NCI-H524 treated with DMSO at 0.1 percent for 48 hours (cell line): Measurements from ENCODE around the gene FCGR3A.
"Not testable (repeated sequence)": the region's sequence is repeated elsewhere in the genome, so short reads cannot be mapped to it uniquely, and the experiment has no call there.

Experiments used
- DNase-seq: peaks from one replicate; lab custom pipeline; 2025; lab: John Stamatoyannopoulos, UW

FCGR3A gene

DNA sequence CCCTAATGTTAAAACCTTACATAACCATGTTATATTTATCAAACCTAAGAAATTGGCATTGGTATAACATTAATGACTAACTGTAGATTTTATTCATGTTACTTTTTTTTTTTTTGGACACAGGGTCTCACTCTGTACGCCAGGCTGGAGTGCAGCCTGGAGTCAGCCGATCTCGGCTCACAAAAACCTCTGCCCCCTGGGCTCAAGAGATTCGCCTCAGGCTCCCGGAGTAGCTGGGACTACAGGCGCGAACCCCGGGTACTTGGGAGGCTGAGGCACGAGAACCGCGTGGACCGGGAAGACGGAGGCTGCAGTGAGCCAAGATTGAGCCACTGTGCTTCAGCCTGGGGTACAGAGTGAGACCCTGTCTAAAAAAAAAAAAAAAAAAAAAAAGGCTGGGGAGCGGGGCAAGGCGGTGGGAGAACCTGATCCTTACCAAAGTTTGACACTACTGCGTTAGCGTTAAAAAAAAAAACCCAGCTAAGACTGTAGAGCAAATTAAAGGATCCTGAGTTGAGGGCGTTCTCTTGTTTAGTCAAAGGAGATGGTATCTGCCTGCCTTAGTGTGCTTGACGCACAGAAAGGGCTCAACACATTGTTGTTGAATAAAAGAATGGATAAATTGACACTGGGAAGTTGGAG, 20.0 kb downstream of the FCGR3A start:
- not testable (repeated sequence) for DNase-seq

DNA sequence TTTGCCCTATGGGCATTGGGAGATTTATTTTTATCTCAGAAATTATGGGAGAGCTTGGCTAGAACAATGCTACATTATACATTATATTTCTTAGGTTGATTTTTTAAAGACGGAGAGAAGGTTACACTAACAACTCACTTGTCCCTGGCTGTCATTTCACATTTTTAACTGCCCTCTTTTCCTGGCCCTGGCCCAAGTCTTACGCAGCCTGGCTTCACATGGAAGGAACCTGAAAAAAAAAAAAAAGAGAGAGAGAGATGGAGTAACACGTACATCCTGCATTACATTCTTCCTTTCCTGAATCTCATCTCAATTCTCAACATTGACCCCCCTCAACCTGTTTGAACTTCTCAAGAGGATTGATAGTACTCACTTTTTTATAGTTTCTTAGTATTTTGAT, 21.1 kb downstream of the FCGR3A start:
- not testable (repeated sequence) for DNase-seq

DNA sequence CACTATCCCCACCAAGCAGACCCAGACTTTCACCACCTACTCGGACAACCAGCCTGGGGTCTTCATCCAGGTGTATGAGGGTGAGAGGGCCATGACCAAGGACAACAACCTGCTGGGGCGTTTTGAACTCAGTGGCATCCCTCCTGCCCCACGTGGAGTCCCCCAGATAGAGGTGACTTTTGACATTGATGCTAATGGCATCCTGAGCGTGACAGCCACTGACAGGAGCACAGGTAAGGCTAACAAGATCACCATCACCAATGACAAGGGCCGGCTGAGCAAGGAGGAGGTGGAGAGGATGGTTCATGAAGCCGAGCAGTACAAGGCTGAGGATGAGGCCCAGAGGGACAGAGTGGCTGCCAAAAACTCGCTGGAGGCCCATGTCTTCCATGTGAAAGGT, 23.7 kb downstream of the FCGR3A start:
- DNase-seq, result not testable (repeated sequence)

DNA sequence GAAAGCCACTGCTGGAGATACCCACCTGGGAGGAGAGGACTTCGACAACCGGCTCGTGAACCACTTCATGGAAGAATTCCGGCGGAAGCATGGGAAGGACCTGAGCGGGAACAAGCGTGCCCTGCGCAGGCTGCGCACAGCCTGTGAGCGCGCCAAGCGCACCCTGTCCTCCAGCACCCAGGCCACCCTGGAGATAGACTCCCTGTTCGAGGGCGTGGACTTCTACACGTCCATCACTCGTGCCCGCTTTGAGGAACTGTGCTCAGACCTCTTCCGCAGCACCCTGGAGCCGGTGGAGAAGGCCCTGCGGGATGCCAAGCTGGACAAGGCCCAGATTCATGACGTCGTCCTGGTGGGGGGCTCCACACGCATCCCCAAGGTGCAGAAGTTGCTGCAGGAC, 24.3 kb downstream of the FCGR3A start:
- DNase-seq, result not testable (repeated sequence)

DNA sequence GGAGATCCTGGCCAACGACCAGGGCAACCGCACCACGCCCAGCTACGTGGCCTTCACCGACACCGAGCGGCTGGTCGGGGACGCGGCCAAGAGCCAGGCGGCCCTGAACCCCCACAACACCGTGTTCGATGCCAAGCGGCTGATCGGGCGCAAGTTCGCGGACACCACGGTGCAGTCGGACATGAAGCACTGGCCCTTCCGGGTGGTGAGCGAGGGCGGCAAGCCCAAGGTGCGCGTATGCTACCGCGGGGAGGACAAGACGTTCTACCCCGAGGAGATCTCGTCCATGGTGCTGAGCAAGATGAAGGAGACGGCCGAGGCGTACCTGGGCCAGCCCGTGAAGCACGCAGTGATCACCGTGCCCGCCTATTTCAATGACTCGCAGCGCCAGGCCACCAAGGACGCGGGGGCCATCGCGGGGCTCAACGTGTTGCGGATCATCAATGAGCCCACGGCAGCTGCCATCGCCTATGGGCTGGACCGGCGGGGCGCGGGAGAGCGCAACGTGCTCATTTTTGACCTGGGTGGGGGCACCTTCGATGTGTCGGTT, 24.8 kb downstream of the FCGR3A start:
- DNase-seq, result not testable (repeated sequence)

DNA sequence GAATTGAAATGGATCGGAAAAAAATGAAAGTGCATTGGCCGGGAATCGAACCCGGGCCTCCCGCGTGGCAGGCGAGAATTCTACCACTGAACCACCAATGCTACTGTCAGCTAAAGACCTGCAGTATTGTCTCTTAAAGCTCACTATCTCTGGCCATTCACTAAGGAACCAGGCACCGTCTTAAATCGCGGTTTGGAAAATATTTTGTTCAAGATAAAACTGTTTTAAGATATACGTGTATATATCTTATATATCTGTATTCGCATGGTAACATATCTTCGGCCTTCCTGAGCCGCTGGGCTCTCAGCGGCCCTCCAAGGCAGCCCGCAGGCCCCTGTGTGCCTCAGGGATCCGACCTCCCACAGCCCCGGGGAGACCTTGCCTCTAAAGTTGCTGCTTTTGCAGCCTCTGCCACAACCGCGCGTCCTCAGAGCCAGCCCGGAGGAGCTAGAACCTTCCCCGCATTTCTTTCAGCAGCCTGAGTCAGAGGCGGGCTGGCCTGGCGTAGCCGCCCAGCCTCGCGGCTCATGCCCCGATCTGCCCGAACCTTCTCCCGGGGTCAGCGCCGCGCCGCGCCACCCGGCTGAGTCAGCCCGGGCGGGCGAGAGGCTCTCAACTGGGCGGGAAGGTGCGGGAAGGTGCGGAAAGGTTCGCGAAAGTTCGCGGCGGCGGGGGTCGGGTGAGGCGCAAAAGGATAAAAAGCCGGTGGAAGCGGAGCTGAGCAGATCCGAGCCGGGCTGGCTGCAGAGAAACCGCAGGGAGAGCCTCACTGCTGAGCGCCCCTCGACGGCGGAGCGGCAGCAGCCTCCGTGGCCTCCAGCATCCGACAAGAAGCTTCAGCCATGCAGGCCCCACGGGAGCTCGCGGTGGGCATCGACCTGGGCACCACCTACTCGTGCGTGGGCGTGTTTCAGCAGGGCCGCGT, 25.5 kb downstream of the FCGR3A start, which contains the start of gene HSPA6:
TSS of gene HSPA6 (plus strand) at position 724 of the 925 bp plus-strand sequence. CDS start at position 843, 119 bp downstream.
- DNase-seq, result not testable (repeated sequence)

DNA sequence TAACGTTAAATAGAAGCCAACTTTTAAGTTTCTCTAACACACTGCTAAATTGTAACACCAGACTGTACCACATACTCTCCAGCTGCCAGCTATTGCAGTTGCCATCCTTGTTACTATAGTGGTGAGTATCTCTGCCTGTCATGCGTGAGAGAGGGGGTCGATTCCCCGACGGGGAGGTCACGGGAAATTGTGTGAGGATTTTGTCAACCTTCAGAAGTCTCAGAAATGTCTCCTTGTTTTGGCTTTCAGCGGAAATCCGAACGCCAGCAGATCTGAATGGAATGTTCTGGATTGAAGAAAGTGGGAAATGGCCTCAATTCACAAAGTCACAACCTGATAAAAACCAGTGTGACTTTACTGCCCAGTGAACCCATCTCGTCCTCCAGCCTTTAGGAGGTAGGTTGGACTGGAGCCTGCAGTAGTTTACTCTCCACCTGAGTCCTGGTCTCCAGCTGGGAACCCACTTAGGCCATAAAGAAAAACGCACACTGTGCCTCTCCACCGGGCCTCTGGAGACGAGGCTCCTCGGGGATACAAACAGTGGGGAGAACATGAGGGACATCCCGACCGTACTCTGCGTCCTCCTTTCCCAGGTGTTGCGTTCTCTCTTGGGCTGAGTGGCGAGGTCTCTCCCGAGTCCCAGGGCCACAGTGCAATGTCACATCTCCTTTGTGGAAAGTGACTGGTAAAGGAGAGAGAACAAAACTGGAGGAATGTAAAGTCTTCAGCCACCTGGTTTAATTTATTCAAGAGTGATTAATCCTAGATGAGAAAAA, 26.4 kb downstream of the FCGR3A start:
- not testable (repeated sequence) for DNase-seq

DNA sequence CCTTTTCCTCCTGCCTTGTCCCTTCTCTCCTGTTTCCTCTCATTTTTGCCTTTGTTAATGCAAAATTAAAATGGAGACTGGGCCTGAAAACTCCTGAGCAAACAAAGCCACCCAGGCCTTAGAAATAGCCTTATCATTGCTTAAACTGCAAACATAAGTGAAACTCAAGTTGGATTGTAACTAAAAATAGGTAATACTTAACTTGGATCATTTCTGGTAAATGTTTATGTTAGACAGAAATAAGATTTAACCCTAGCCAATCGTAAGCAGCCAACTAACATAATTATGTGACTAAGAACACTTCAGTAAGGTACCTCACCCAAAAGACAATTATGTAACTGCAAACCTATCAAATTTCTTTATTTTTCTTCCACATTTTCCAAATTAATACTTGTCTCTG, 35.7 kb downstream of the FCGR3A start:
- DNase-seq, result not testable (repeated sequence)

DNA sequence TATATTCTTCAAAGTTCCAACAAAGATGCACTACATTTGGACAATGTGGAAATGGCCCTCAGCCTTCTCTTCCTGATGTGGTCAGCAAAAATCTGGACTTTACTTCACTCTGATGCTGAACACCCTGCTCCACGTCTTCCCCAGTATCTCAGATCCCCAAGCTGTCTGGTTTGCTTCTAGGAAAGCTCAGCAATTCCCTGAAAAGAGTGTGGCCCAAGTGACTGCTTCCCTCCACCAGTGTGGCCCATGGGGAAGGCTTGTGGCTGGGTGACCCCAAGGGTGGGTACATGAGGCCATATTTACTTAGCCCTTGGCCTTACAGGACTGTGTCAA, 36.2 kb downstream of the FCGR3A start:
- DNase-seq, result not testable (repeated sequence)

DNA sequence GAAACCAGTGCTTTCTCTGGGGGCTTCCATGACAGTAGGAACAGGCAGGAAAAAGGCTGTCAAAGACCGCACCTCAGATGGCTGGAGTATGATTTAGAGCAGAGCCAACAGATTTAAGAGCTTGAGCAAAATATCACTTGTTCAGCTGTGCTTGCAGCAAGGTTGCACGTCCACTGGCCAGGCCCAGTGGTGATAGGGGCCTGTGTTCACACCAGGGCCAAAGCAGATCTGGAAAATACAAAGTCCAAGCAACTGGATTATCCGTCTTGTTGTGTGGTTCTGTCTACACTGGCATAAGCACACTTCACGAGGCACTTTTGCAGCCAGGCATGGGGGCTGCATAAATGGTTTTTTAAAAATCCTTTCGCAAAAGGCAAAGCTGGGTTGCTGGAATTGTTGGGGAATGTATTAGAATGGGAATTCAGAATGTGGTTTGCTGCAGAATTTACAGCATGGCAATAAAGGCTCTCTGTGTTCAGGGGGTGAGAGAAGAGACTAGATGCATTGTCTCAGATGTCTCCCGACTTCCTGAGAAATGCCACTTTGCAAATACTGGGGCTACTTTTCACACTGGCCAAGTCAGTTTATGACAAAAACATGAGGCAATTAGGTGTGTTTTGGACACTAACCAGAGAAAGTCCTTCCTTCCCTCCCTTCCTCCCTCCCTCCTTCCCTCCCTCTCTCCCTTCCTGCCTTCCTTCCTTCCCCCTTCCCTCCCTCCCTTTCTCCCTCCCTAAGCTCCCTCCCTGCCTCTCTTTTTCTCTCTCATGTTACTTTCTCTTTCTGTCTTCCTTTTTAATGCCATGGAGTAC, 36.8 kb downstream of the FCGR3A start:
- not testable (repeated sequence) for DNase-seq

DNA sequence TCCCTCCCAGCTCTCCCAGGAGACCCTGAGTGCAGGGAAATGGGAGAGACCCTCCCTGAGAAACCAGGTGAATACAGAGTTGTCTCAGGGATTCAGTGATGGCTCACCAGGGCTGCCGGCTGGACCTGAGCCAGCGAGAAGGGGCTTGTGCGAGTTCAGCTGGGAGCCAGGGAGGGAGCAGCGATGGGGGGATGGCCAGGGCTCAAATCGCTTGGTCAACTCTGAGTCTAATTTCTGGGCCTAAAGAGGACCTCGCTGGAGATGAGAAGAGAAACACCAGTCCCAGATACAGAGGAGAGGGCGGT, 37.9 kb downstream of the FCGR3A start:
- no peak for DNase-seq

DNA sequence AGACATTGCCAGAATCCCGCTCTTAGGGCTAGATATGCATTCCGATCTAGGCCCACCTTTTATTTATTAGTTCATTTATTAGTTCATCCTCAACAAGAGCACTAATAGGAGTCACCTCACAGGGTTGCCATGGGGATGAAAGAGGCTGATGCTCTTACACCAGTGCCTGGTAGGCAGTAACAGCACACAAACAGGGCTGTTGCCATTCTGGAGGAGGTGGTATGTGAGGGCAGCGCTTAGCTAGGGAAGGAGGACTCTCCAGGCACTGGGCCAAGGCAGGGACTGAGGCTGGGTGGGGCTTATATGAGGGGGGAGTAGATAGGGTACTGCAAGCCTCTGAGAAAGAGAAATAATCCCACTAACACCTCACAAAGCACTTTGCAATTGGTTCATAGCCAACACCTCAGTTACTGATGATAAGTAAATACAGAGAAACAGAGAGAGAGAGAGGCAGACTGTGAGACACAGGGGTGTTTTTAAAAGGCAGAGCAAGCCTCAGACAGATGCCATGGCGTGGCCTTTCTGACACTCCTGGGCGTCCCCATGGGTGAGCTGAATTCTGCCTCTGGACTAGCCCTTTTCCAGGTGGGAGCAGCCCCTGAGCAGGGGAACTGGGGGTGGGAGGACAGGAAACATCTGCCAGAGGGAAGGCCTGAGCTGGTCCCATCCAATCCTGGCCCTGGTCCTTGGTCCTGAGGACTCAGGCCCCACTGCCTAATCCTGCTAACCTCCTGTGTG, 38.4 kb downstream of the FCGR3A start:
- DNase-seq, result no peak

DNA sequence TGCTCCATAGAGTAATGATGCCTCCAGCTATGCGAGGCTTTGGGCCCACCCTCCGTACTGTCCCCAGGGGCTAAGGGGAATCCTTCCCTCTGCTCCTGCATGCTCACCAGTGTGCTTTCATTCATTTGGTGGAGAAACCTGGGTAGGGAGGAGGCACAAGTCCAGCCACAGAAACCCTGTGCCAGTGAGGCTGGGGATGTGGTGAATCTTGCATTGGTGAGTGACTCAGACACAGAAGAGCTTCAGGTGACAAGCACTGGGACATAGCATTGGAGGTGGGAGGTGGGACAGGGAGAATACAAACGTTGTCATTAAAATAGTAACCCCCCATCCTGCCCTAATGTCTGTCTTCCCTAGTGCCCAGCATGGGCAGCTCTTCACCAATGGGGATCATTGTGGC, 39.1 kb downstream of the FCGR3A start:
- no peak for DNase-seq

DNA sequence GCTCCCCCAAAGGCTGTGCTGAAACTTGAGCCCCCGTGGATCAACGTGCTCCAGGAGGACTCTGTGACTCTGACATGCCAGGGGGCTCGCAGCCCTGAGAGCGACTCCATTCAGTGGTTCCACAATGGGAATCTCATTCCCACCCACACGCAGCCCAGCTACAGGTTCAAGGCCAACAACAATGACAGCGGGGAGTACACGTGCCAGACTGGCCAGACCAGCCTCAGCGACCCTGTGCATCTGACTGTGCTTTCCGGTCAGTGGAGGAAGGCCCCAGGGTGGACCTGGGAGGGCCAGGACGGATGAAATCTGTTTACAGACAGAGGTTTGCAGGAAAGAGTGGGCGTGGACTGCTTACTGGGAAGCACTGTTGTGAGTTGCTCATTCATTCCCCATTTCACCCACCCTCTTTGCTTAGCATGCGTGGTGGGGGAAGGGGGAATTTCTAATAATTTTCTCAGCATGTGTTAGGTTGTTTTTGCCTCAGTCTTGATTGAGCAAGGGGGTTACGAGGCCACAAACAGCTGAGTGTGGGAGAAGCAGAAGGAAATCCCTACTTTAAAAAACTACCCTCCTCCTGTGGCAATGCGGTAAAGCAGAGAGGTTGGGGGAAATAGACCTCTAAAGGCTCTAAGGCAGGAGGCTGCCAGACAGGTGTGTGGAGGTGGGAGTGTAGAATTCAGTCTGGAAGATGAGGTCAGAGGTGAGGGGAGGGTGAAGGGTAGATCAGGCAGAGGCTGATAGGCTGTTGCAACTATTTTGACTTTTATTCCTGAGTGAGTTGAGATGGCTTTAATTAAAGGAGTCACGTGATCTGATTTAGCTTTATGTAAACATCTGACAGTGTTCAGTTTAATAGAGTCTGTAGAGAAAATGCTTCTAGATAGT, 43.0 kb downstream of the FCGR3A start:
- no peak for DNase-seq

DNA sequence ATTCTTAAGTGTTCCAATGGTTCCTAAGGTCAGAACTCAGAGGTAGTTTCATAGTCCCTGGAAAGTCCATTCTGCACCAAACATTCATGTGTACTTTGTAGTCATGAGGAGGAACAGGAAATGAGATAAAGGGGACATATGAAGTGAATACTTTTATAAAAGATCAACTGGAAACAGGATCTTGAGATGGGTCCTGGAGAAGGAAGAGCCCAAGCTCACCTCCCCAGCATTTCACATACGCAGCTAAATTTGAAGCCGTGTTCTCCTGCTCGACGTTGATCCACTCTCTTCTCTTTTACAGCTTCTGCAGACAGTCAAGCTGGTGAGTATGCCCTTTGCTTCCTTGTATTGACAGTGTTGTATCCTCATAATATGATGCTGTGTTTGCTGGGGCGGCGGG, 43.9 kb downstream of the FCGR3A start:
- no peak for DNase-seq

DNA sequence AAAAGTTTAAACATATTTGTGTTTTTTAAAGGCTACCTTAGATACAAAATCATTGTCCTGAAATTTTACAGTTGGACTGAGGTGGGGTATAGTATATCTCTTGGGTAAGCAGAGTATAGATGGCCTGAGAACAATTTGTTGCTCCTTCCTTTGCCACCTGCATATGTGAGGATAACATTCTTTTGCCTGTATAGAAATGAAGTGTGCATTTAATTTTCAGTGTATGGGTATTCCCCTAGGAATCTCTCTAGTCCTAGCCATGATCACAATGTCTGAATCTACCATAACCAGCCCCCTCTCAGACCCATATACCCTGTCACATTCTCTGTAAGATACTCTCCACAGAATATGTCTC, 46.2 kb downstream of the FCGR3A start:
- no peak for DNase-seq

DNA sequence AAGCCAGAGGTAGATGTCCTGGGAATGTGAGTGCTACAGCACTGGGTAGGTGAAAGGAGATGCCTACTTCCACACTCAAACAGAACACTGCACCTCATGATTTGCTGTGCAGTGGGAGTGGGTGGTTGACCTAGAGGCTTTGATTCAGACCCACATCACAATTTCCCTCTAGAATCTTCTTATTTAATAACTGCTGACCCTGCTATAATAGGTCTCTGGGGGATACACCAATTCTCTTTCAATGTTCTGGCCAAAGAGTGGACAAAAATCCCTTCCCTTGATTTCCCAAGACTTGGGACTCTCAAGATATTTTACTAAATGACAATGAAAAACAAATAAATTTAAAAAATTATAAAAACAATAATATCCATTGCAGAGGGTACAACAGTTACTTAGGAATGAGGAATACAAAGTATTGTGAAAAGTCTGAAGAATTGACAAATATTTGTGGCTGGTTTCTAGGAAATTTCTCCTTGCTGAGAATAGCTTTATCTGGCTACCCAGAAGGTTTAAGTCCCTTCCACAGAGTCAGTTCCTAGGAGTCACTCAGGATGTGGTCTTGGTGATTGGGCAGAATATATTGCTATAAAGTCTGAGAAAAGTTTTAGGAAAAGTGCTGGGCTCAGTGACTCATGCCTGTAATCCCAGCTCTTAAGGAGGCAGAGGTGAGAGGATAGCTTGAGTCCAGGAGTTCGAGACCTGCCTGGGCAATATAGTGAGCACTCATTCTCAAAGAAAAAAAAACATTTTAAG, 46.8 kb downstream of the FCGR3A start:
- DNase-seq, result no peak

DNA sequence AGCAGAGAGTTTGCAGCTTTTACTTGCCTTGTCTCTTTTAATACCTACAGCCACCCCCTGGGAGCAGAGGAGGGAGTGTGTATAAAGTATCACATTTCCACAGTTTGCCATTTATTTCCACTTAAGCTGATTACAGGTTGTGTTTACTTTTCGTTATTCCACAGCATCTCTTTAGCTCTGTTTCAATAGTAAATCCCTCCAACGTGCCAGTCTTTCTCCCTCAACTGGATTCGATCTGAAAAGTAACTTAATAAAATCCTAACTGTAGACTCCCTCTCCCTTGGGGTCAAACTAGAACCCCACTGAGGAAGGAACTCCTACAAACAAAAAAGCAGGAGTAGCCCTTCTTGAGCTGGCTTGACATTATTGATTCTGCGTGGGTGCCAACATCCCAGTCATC, 47.4 kb downstream of the FCGR3A start:
- DNase-seq, result no peak

DNA sequence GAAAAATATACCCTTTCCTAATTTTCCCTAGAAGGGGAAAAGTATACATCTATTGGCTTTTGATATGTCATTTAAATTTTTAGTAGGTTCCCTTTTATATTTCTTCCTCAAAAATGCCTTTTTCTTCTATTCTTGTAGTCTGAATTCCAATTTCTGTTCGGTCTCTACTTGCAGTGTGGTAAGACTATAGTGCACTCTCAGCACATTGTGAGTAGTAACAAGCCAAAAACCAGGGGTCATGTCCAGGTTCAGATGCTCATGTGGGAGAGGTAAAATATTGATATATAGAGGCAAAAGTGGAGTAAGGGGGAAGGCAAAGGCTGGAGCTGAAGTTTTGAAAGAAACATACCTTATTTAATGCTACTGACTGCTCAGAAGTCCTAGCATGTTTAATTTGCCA, 48.4 kb downstream of the FCGR3A start:
- DNase-seq, result no peak
